ENCODE measurements around the gene HNRNPAB.

DNA sequence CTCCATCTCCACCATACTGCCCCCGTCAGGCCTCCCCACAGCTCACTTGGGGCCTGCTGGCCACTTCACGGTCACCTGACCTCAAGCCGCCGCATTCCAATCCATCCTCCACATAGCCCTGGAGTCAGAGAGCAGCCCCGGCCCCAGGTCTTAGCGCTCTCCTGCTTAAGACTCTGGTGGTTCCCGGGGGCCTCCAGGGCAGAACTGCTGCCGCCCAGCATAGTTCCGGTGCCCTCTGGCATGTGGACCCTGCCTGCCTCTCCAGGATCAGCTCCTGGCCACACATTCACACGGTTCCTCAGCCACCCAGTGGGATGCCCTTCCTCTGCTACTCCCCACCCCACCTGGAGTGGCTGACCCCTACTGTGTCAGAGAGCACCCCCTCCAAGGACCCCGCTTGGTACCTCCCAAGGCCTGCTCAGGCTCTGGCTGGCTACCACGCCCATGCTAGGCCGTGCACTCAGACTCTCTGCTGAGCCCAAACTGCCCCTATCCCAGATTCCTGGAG lies 19.5 kb downstream of the HNRNPAB start:
- TF ChIP-seq, protein P1, sequence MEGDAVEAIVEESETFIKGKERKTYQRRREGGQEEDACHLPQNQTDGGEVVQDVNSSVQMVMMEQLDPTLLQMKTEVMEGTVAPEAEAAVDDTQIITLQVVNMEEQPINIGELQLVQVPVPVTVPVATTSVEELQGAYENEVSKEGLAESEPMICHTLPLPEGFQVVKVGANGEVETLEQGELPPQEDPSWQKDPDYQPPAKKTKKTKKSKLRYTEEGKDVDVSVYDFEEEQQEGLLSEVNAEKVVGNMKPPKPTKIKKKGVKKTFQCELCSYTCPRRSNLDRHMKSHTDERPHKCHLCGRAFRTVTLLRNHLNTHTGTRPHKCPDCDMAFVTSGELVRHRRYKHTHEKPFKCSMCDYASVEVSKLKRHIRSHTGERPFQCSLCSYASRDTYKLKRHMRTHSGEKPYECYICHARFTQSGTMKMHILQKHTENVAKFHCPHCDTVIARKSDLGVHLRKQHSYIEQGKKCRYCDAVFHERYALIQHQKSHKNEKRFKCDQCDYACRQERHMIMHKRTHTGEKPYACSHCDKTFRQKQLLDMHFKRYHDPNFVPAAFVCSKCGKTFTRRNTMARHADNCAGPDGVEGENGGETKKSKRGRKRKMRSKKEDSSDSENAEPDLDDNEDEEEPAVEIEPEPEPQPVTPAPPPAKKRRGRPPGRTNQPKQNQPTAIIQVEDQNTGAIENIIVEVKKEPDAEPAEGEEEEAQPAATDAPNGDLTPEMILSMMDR (IDR thresholded peaks at IDR 0.05; ENCODE audit: extremely low read depth in 1 of 2, insufficient read depth in 1 of 2, low read depth in 1 of 2, low read length in 2 of 2): no peak
- TF ChIP-seq, protein P2, sequence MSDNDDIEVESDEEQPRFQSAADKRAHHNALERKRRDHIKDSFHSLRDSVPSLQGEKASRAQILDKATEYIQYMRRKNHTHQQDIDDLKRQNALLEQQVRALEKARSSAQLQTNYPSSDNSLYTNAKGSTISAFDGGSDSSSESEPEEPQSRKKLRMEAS (IDR thresholded peaks at IDR 0.05; ENCODE audit: insufficient read depth, insufficient read length): no peak
- TF ChIP-seq POLR2A (IDR thresholded peaks at IDR 0.05; ENCODE audit: low read depth, low read length) (no peak), POLR2AphosphoS5 (IDR thresholded peaks at IDR 0.05; ENCODE audit: insufficient read depth, low read depth, low read length) (peak; percentile 22), GATA2 (IDR thresholded peaks at IDR 0.05; ENCODE audit: insufficient read depth, insufficient read length, low read depth, low read length) (no peak), EZH2 (IDR thresholded peaks at IDR 0.05; ENCODE audit: borderline replicate concordance, low read depth, low read length, severe bottlenecking) (no peak), MYC (IDR thresholded peaks at IDR 0.05; ENCODE audit: low read depth, low read length) (no peak), FOS (IDR thresholded peaks at IDR 0.05; ENCODE audit: borderline replicate concordance, insufficient read depth, low read length) (no peak), JUN (IDR thresholded peaks at IDR 0.05; ENCODE audit: borderline replicate concordance, insufficient read depth, insufficient read length, low read depth) (no peak)
